ENCODE data around the gene SPATA13. TPM values are rescaled to one million over a fixed set of nuclear protein-coding genes. Genes with fewer than 3 reads are reported as not detected.
"Not testable (repeated sequence)": the region's sequence is repeated elsewhere in the genome, so short reads cannot be mapped to it uniquely, and the experiment has no call there.

Gene SPATA13
- total RNA-seq, 1 donor from 2014 or later: 8.4 TPM

GRCh38 chr13:24203811-24204210 lies 43.3 kb downstream of the SPATA13 start:
- DNase-seq: no peak
- Histone ChIP-seq H3K27ac (replicated peaks) (peak overlapping the region; percentile 28), H3K9me3 (replicated peaks) (no peaks in the 10 kb centered on the region), H3K4me3 (no peak overlapping the region), H3K4me1 (peaks cover 25% of the 10 kb centered on the region), H3K27me3 (ENCODE audit: low read depth) (no peaks in the 10 kb centered on the region), H3K36me3 (no peaks in the 10 kb centered on the region)
- intact Hi-C loops (cut with micrococcal nuclease): no loop called here
- no peak for TF ChIP-seq CTCF (IDR thresholded peaks at IDR 0.05; ENCODE audit: borderline replicate concordance)

- H3K27ac ChIP-seq (replicated peaks); intact Hi-C loops (cut with micrococcal nuclease); DNase-seq; H3K27me3 ChIP-seq (ENCODE audit: low read depth); H3K9me3 ChIP-seq (replicated peaks); H3K4me3 ChIP-seq; H3K36me3 ChIP-seq: not testable (repeated sequence)
- H3K4me1 ChIP-seq: peaks cover 25% of the 10 kb centered on the region
These were observed 44.6 kb downstream of the SPATA13 start for GRCh38 chr13:24205076-24205475.

DNA sequence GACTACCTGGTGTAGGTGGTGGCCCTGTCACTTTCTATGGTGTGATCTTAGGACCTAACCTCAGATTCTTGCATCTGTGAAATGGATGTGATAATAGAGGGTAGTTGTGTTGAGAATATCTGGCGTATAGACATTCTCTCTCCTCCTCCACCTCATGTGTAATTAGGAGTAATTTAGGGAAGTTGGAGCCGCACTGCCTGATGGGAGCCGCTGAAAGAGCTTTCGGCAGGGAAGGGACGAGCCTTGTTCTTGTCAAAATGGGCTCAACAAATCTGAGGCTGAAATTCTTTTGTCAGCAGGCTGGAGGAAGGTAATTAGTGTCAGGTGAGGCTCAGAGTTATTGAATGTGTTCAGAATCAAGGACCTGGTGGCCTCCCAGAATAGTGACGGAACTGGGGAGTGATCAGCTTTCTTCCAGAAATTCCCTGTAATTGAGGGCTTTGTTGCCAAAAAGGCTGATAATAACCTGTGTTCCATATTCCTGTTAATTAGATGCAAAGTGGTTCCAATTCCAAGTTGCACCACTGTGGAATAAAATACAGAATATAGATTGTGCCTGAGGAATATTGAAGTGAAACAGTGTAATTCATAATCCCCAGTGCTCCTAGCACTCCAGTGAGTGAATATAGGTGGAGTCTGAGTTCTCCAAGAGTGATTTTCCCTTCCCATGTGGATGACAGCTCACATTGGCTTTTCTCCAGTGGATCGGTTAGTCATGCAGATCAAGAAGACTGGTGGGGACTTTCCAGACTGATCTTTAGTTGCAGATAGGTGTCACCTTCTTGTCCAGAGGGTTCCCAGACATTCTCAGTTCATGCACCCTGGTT lies 47.5 kb downstream of the SPATA13 start:
- Histone ChIP-seq H3K36me3 (no peaks in the 10 kb centered on the region), H3K9me3 (replicated peaks) (no peaks in the 10 kb centered on the region), H3K4me3 (no peak overlapping the region), H3K27me3 (ENCODE audit: low read depth) (no peaks in the 10 kb centered on the region), H3K4me1 (peaks cover 17% of the 10 kb centered on the region), H3K27ac (replicated peaks) (peak overlapping the region; percentile 24)
- DNase-seq: no peak
- no peak for TF ChIP-seq CTCF (IDR thresholded peaks at IDR 0.05; ENCODE audit: borderline replicate concordance)
- intact Hi-C loops (cut with micrococcal nuclease): no loop called here

- no peaks in the 10 kb centered on the region for H3K27me3 ChIP-seq (ENCODE audit: low read depth)
- intact Hi-C loops (cut with micrococcal nuclease): no loop called here
- peaks cover 8% of the 10 kb centered on the region for H3K4me1 ChIP-seq
- no peaks in the 10 kb centered on the region for H3K36me3 ChIP-seq
- H3K27ac ChIP-seq (replicated peaks): no peak overlapping the region
- H3K4me3 ChIP-seq: no peak overlapping the region
- TF ChIP-seq CTCF (IDR thresholded peaks at IDR 0.05; ENCODE audit: borderline replicate concordance): no peak
- DNase-seq: no peak
- H3K9me3 ChIP-seq (replicated peaks): no peaks in the 10 kb centered on the region
These were observed 48.6 kb downstream of the SPATA13 start for GRCh38 chr13:24209138-24209537.

- no peak for DNase-seq
- Histone ChIP-seq H3K4me1 (peaks cover 39% of the 10 kb centered on the region), H3K9me3 (replicated peaks) (no peaks in the 10 kb centered on the region), H3K4me3 (no peak overlapping the region), H3K27me3 (ENCODE audit: low read depth) (no peaks in the 10 kb centered on the region), H3K27ac (replicated peaks) (no peak overlapping the region), H3K36me3 (no peaks in the 10 kb centered on the region)
- no peak for TF ChIP-seq CTCF (IDR thresholded peaks at IDR 0.05; ENCODE audit: borderline replicate concordance)
- intact Hi-C loops (cut with micrococcal nuclease): loop anchor here (10.0 kb wide), 1 partner anchor 157 kb away; no protein-coding TSS in a partner anchor
These were observed 51.7 kb downstream of the SPATA13 start for GRCh38 chr13:24212254-24212653.

GRCh38 chr13:24212674-24213073 lies 52.2 kb downstream of the SPATA13 start:
- Histone ChIP-seq H3K27ac (replicated peaks) (no peak overlapping the region), H3K4me3 (no peak overlapping the region), H3K9me3 (replicated peaks) (no peaks in the 10 kb centered on the region), H3K27me3 (ENCODE audit: low read depth) (no peaks in the 10 kb centered on the region), H3K4me1 (peaks cover 42% of the 10 kb centered on the region), H3K36me3 (no peaks in the 10 kb centered on the region)
- no peak for TF ChIP-seq CTCF (IDR thresholded peaks at IDR 0.05; ENCODE audit: borderline replicate concordance)
- intact Hi-C loops (cut with micrococcal nuclease): loop anchor here (10.0 kb wide), 1 partner anchor 158 kb away; no protein-coding TSS in a partner anchor
- DNase-seq: no peak

Data from left ventricle myocardium inferior (tissue), 1 donor.